Ramos (cell line): ENCODE results near the gene SH3GL1.

Experiments used
- in situ Hi-C: fragments of 300-500 bp; cut with MboI; formaldehyde crosslinking; loops from one replicate; pipeline ENCODE4 v1.14.3; 2022; ENCODE audit warnings: low sequenced_read_pairs; ENCODE audit not compliant: unreplicated experiment

Gene SH3GL1

DNA sequence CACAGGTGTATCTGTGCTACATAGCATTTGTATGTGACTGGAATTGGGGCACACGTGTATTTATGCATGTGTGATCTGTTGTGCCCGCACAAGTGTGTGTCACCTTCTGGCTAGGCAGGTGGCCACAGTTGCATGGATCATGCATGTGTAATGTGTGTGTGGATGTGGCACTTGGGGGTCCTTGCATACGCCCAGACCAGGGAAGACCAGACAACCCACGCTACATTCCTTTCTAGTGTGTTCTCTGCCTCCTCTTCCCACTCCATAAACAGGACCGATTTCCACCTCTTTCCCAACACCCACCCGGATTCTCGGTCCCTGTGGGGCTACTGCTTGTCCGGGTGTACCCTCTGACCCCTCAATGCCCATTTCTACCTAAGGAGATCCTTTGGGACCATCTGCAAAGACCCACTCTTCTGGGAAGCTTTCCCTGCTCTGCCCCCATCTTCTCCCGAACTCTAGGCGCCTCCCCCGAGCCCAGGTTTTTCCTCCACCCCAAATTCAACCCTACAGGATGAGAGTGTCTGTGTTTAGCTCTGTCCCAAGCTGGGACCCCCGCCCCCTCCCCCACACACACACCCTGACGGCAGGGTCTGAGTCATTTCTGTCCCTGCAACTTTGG, 74.0 kb downstream of the SH3GL1 start:
- in situ Hi-C loops: no loop called here

DNA sequence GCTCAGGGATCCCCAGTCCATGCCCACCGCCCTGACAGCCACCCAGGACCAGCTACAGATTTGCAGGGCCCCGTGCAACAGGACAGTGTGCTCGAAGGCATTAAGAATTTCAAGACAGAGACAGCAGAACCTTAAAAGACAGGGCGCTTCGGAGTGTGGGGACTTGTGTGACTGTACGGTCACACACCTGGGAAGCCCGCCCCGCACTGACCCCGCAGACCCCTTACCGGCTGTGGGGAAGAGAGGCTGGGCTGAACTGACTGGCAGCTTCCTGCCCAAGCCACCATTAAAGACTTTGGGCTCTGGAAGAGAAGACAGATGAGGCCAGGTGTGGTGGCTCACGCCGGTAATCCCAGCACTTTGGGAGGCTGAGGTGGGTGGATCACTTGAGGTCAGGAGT, 76.1 kb downstream of the SH3GL1 start:
- in situ Hi-C loops: no loop called here

DNA sequence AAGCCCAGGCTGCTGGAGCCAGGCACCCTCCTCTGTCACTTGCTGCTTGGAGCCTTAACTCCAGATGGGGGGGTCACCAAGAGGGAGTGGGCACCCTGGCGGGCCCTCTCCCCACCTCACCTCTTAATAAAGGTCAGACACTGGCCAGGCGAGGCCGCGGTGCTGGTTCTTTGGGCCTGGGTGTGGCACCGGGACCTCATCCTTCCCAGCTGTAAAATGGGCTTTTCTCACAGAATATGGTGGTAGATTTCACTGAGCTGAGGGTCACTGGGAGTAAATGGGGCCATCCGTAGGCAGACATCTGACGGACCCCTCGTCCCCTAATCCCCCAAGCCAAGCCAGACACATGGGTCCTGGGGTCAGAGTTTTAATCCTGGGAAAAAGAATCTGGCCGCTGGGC, 76.7 kb downstream of the SH3GL1 start:
- in situ Hi-C loops: no loop called here

DNA sequence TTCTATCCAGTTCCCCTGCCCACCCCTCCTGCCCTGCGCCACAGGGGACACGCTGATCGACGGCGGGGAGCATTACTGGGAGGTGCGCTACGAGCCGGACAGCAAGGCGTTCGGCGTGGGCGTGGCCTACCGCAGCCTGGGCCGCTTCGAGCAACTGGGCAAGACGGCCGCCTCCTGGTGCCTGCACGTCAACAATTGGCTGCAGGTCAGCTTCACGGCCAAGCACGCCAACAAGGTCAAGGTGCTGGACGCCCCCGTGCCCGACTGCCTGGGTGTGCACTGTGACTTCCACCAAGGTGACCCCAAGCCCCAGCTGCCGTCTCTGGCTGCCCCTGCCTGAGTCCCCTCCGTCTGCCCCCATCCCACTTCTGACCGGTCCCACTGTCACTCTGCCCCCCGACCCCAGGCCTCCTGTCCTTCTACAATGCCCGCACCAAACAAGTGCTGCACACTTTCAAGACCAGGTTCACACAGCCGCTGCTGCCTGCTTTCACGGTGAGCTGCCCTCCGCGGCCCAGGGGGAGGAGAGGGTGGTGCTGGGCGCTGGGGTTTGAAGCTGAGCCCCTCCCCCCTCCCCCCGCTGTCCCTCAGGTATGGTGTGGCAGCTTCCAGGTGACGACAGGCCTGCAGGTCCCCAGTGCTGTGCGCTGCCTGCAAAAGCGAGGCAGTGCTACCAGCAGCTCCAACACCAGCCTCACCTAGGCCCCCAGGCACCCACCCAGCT, 77.2 kb downstream of the SH3GL1 start:
- in situ Hi-C loops: no loop called here

DNA sequence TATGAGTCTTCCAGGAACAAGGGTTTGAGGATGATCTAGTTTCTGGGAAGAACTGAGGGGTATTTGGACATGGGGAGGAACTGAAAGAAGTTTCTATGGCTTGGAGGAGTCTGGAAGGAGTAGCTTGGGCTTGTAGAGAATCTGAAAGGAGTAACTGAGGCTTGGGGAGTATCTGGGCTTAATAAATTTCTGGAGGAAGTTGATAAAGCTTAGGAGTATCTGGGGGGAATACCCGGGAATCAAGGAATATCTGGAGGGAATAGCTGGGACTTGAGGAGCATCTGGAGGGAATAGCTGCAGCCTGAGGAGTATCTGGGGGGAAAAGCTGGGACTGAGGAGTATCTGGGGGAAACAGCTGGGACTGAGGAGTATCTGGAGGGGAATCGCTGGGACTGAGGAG, 79.9 kb downstream of the SH3GL1 start:
- in situ Hi-C loops: no loop called here

DNA sequence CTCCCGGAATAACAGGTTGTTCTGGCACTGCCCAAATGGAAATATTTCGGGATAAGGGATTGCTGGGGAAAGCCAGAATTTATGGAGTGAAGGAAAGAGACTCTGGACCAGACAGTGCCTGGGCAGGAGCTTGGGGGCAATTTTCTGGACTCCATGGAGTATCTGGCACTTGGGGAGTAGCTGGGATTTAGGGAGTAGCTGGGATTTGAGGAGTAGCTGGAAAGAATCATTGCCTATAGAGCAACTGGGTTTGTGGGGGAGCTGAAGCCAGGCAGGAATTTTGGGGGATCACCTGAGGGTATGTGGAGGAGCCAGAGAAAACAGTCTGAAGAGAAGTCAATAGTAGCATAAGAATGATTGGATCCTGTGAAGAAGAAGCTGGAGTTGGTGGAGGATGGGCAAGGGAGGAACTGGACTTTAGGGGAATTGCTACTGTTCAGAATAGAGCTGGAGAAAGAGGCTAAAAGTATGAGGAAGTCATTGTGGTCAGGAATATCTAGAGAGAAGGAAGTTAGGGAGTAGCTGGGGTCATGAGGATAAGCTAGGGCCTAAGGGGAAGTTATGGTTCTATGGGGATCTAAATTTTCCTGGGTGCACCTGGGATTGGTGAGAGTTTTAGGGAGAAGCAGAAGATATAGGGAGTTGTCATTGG, 81.2 kb downstream of the SH3GL1 start:
- in situ Hi-C loops: no loop called here

DNA sequence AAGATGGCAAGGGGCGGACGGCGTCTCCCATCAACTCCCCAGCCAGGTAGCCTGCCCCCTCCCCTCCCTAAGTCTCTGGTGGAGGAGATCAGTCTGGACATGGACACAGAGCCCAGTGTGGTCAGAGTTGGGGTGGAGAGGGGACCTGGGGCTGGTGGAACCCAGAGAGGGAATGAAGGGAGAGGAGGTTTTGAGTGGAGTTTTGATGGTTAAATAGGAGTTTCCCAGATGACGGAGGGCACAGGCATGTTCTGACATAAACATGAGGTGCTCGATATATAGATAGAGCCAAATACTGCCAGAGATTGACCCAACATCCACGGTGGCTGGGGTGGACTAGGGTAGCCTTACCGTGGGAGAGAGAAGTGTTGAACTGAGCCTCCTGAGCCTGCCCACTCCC, 81.9 kb downstream of the SH3GL1 start:
- in situ Hi-C loops: no loop called here

DNA sequence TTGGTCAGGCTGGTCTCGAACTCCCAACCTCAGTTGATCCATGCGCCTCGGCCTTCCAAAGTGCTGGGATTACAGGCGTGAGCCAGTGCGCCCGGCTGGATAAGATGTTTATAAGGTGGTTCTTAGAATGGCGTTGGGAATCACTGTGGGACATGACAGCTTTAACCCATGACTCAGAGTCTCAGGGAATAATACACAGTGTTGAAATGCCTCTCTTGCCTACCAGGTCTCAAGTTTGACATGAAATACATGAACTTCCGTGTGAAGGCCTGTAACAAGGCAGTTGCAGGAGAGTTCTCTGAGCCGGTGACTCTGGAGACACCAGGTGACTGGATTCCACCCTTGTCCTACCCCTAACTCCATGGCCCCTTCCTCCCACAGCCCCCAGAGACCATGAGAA, 83.4 kb downstream of the SH3GL1 start:
- in situ Hi-C loops: no loop called here

DNA sequence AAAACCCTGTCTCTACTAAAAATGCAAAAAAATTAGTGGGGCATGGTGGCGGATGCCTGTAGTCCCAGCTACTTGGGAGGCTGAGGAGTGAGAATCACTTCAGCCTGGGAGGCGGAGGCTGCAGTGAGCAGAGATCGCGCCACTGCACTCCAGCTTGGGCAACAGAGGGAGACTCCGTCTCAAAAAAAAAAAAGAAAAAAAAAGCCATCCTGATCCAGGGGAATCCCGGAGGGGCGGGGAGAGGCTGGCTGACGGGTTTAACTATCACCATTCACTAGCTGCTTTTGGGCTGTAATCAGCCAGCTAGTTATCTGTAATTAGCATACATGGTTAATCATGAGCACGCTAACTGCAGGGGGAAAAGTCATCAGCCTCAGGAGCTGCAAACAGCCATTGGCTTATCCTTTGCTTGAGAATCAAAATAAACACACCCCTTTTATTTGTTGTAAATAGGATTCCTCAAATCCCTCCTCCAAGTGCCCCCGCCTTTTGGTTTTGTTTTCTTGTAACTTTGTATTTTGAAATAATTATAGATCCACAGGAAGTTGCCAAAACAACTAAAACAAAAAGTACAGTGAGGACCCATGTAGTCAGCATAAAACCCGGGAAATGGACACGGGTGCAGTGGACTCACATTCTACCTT, 86.4 kb downstream of the SH3GL1 start:
- in situ Hi-C loops: no loop called here
